ENCODE measurements around the gene DHRS13. TPM values are rescaled to one million over a fixed set of nuclear protein-coding genes. Genes with fewer than 3 reads are reported as not detected.

DHRS13 gene
- total RNA-seq, 4 donors from 2014 or later = 10.6 to 16.2 (median 13.3) TPM

DNA sequence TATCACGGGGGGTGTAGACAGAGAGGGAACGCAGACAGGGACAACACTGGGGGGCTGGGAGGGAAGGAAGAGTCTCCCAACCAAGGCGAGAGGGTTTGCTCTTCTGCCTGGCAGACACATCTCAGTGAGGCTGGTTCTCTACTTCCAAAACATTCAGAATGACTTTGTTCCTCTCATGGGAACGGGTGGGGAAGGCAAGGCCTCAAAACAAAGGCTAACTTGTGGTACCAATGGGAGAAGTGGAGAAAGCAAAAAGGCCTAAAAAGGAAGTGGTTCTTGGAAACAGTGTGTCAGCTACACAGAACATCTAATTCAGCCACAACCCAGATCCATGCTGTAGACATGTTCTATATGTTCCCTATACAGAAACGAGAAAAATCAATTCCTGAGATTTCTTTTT, 12.9 kb downstream of the DHRS13 start:
- no peak overlapping the region for H3K27ac ChIP-seq
- H3K36me3 ChIP-seq = peaks cover 0 to 7% of the 10 kb centered on the region in 2 donors
- WGBS, 2 donors = 80 to 89% methylated on average over 5 of the region's 5 CpGs
- no peak overlapping the region for H3K4me3 ChIP-seq (replicated peaks in 1 of 3)
- intact Hi-C loops (cut with DNase I) = no loop called here
- H3K4me1 ChIP-seq = peaks cover 9 to 30% of the 10 kb centered on the region in 2 donors
- H3K27me3 ChIP-seq = no peaks in the 10 kb centered on the region
- no peaks in the 10 kb centered on the region for H3K9me3 ChIP-seq
- TF ChIP-seq POLR2A (IDR thresholded peaks at IDR 0.05) = no peak
- TF ChIP-seq, protein P1, sequence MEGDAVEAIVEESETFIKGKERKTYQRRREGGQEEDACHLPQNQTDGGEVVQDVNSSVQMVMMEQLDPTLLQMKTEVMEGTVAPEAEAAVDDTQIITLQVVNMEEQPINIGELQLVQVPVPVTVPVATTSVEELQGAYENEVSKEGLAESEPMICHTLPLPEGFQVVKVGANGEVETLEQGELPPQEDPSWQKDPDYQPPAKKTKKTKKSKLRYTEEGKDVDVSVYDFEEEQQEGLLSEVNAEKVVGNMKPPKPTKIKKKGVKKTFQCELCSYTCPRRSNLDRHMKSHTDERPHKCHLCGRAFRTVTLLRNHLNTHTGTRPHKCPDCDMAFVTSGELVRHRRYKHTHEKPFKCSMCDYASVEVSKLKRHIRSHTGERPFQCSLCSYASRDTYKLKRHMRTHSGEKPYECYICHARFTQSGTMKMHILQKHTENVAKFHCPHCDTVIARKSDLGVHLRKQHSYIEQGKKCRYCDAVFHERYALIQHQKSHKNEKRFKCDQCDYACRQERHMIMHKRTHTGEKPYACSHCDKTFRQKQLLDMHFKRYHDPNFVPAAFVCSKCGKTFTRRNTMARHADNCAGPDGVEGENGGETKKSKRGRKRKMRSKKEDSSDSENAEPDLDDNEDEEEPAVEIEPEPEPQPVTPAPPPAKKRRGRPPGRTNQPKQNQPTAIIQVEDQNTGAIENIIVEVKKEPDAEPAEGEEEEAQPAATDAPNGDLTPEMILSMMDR (IDR thresholded peaks at IDR 0.05) = no peak
- no peak for DNase-seq

DNA sequence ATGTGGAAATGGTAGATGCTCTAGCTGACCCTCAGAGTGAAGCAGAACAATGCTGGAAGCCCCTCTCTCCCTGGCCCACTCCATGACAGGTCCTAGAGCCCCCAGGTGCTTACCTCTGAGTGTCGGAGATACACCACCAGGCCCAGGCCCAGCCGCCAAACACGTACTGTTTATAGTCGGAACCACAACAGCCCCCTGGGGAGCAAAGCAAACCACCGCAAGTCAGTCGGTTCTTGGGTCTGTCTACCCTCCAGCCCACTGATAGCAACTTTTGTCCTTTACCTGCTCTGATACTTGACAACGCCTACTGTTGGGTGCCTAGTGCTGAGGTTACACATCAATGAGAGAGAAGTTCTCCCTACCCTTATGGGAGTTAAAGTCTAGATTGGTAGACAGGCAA, 14.0 kb downstream of the DHRS13 start:
- Histone ChIP-seq H3K9me3 (no peaks in the 10 kb centered on the region), H3K36me3 (peaks cover 9 to 19% of the 10 kb centered on the region in 2 donors), H3K27me3 (no peaks in the 10 kb centered on the region), H3K4me1 (peaks cover 9 to 26% of the 10 kb centered on the region in 2 donors), H3K4me3 (replicated peaks in 1 of 3) (no peak overlapping the region), H3K27ac (no peak overlapping the region)
- WGBS, 2 donors = 90 to 91% methylated on average over 7 of the region's 7 CpGs
- intact Hi-C loops (cut with DNase I) = no loop called here
- DNase-seq = no peak
- TF ChIP-seq POLR2A (IDR thresholded peaks at IDR 0.05) = no peak
- TF ChIP-seq, protein P1 (IDR thresholded peaks at IDR 0.05) = no peak

DNA sequence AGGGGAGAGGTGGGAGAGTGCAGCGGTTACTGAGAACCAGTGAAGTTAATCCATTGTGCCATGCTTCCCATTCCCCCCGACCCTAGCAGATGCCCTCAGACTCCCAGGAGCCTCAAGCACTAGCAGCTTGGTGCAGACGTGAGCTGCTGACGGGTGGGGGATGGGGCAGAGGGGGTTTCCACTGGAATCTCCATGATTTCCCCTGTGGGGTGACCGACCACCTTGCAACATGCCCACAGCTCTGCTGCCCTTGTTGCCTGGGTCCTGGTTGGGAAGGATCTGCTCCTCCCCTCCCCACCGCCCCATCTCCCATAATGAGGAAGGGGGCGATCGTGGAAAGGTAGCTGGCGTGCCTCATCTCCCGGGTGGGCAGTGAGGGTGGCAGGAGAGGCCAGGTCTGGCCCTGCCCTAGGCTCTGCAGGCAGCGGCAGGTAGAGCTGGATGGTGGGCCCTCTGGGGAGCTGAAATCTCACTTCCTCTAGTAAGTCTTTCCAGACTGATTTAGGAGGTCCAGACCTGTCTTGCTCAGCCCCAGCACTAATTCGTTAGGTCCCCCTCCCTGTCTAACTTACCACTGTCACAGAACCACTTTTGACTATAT, 14.9 kb downstream of the DHRS13 start:
- DNase-seq = no peak
- Histone ChIP-seq H3K4me1 (peaks cover 9 to 26% of the 10 kb centered on the region in 2 donors), H3K9me3 (no peaks in the 10 kb centered on the region), H3K27ac (no peak overlapping the region), H3K27me3 (no peaks in the 10 kb centered on the region), H3K36me3 (peaks cover 12 to 22% of the 10 kb centered on the region in 2 donors), H3K4me3 (replicated peaks in 1 of 3) (no peak overlapping the region)
- TF ChIP-seq, protein P1 (IDR thresholded peaks at IDR 0.05) = no peak
- TF ChIP-seq POLR2A (IDR thresholded peaks at IDR 0.05) = no peak
- intact Hi-C loops (cut with DNase I) = no loop called here
- WGBS, 2 donors = 86 to 93% methylated on average over 11 to 12 of the region's 12 CpGs

DNA sequence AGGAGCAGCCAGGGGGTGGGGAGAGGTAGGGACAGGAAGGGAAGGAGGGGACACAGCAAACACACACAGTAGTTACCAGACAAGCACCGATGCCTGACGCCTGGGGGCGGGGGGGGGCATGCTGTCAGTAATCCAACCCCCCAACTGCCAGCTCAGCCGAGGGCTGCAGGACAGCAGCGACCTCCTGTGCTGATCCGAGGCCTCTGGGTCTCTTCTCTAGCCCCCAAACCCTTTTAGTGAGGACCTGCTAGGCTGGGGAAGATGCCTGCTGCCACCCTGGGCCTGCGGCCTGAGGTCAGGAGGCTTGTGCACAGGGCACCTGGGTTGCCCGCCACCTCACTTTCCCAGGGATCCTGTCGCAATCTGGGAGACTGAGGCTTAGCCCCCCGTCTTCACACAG, 16.9 kb downstream of the DHRS13 start:
- no peak for DNase-seq
- WGBS, 2 donors = 76 to 90% methylated on average over 2 to 8 of the region's 10 CpGs
- no peak overlapping the region for H3K4me3 ChIP-seq (replicated peaks in 1 of 3)
- intact Hi-C loops (cut with DNase I) = no loop called here
- peaks cover 32 to 39% of the 10 kb centered on the region in 2 donors for H3K36me3 ChIP-seq
- H3K27ac ChIP-seq = no peak overlapping the region
- H3K27me3 ChIP-seq = no peaks in the 10 kb centered on the region
- no peaks in the 10 kb centered on the region for H3K9me3 ChIP-seq
- no peak for TF ChIP-seq POLR2A (IDR thresholded peaks at IDR 0.05)
- TF ChIP-seq, protein P1 (IDR thresholded peaks at IDR 0.05) = no peak
- H3K4me1 ChIP-seq = peaks cover 0 to 11% of the 10 kb centered on the region in 2 donors

DNA sequence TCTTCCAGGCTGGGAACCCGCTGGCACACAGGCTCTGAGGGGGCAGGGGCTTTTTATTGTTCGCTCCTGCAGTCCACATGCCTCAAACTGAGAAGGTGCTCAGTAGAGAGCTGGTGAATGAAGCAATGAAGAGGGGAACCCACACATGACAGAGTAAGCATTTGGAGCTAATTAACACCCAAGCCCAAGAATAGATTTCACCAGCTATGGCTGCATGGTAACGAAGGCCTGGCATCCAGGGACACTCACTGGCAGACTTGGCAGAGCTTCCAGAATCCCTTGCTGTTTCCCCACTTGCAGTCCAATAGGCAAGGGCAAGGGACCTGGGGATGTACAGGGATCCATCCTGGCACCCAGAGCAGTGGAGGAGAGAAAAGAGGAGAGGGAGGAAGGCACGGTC, 17.5 kb downstream of the DHRS13 start:
- intact Hi-C loops (cut with DNase I) = no loop called here
- no peak for TF ChIP-seq POLR2A (IDR thresholded peaks at IDR 0.05)
- TF ChIP-seq, protein P1 (IDR thresholded peaks at IDR 0.05) = no peak
- H3K36me3 ChIP-seq = peaks cover 38 to 45% of the 10 kb centered on the region in 2 donors
- no peak overlapping the region for H3K27ac ChIP-seq
- no peaks in the 10 kb centered on the region for H3K27me3 ChIP-seq
- no peak overlapping the region for H3K4me3 ChIP-seq (replicated peaks in 1 of 3)
- WGBS, 2 donors = 97 to 100% methylated on average over 4 of the region's 4 CpGs
- no peaks in the 10 kb centered on the region for H3K9me3 ChIP-seq
- DNase-seq = no peak
- peaks cover 0 to 6% of the 10 kb centered on the region in 2 donors for H3K4me1 ChIP-seq
